Keratinocyte (primary cell): Measurements from ENCODE around the gene IL32. TPM values are rescaled to one million over a fixed set of nuclear protein-coding genes. Genes with fewer than 3 reads are reported as not detected.

Source experiments
- DNase-seq: peaks from one replicate; pipeline ENCODE4 v3.0.0-alpha.2; 2011; ENCODE audit warnings: low read depth, missing footprints, low spot score
- FAIRE-seq: peaks from 2 replicates; lab custom pipeline; 2011; peaks lifted over from hg19 to GRCh38; lab: Jason Lieb, UNC
- H2AFZ ChIP-seq: 2 replicates; pipeline ENCODE4 v1.6.0; 2012; ENCODE audit warnings: low read length, control low read depth, inconsistent platforms; ENCODE audit not compliant: control insufficient read depth
- H3K27ac ChIP-seq: 2 replicates; pipeline ENCODE4 v1.5.1; 2011; ENCODE audit warnings: low read length; ENCODE audit not compliant: control insufficient read depth, insufficient read depth
- H3K27me3 ChIP-seq: 3 replicates; pipeline ENCODE4 v1.6.0; 2011; ENCODE audit warnings: low read length; ENCODE audit not compliant: control insufficient read depth, insufficient read depth; ENCODE audit errors: extremely low read depth
- H3K36me3 ChIP-seq, 2 experiments: 2 replicates in 1 of 2; 3 replicates in 1 of 2; pipeline ENCODE4 v1.5.1; 2011; ENCODE audit warnings: low read length in 2 of 2, mild to moderate bottlenecking in 1 of 2; ENCODE audit not compliant: control insufficient read depth in 2 of 2, insufficient read depth in 2 of 2; ENCODE audit errors: extremely low read depth in 1 of 2
- H3K4me1 ChIP-seq: 3 replicates; pipeline ENCODE4 v1.5.1; 2011; ENCODE audit warnings: low read length; ENCODE audit not compliant: control insufficient read depth, insufficient read depth; ENCODE audit errors: extremely low read depth
- H3K4me2 ChIP-seq: 3 replicates; pipeline ENCODE4 v1.6.0; 2011; ENCODE audit warnings: low read depth, low read length; ENCODE audit not compliant: control insufficient read depth, insufficient read depth; ENCODE audit errors: extremely low read depth
- H3K4me3 ChIP-seq, 3 experiments: fragments of 200-600 bp in 1 of 3; sonication (generic) in 1 of 3; 2 replicates in 2 of 3; 3 replicates in 1 of 3; pipeline ENCODE4 v1.5.1; 2011 to 2016; ENCODE audit warnings: low read length in 3 of 3, mild to moderate bottlenecking in 3 of 3, control low read depth in 2 of 3, inconsistent platforms in 1 of 3, low read depth in 1 of 3, mixed read lengths in 1 of 3, mixed run types in 1 of 3, moderate library complexity in 1 of 3; ENCODE audit not compliant: control insufficient read depth in 2 of 3, insufficient read depth in 2 of 3; ENCODE audit errors: extremely low read depth in 1 of 3
- H3K79me2 ChIP-seq: 2 replicates; pipeline ENCODE4 v1.6.0; 2012; ENCODE audit warnings: low read length; ENCODE audit not compliant: control insufficient read depth, insufficient read depth
- H3K9ac ChIP-seq: 3 replicates; pipeline ENCODE4 v1.6.0; 2011; ENCODE audit warnings: low read length; ENCODE audit not compliant: control insufficient read depth, insufficient read depth; ENCODE audit errors: extremely low read depth
- H3K9me1 ChIP-seq: 3 replicates; pipeline ENCODE4 v1.6.0; 2011; ENCODE audit warnings: low read length; ENCODE audit not compliant: control insufficient read depth, insufficient read depth; ENCODE audit errors: extremely low read depth
- H3K9me3 ChIP-seq: 2 replicates; pipeline ENCODE4 v1.5.1; 2012; ENCODE audit warnings: low read depth, low read length; ENCODE audit not compliant: control insufficient read depth
- H4K20me1 ChIP-seq: 3 replicates; pipeline ENCODE4 v1.6.0; 2011; ENCODE audit warnings: low read length; ENCODE audit not compliant: control insufficient read depth, insufficient read depth; ENCODE audit errors: extremely low read depth
- EZH2 ChIP-seq: IDR thresholded peaks from one replicate; pipeline ENCODE4 v1.6.1; 2012; ENCODE audit warnings: inconsistent platforms, mild to moderate bottlenecking, low read length, moderate library complexity
- dilution Hi-C: fragments of 300-500 bp; cut with MboI; formaldehyde crosslinking; loops from one replicate; pipeline ENCODE4 v1.7.0; 2020; ENCODE audit warnings: low sequenced_read_pairs; ENCODE audit not compliant: extremely low pct_ligation_motif_present
- polyA plus RNA-seq, 5 experiments: library from polyadenylated mRNA; depleted of rRNA in 3 of 5; stranded (reverse) in 3 of 5; stranded (forward) in 1 of 5; unstranded in 1 of 5; fragments of >200 nt; gene quantifications; 1 replicate in 1 of 5; 2 replicates in 3 of 5; 3 replicates in 1 of 5; pipeline versions ENCODE4 v1.2.1 to v1.2.3, GENCODE V29; 2011 to 2012; ENCODE audit warnings: missing spikeins in 2 of 5, low read depth in 1 of 5, low replicate concordance in 1 of 5
- TF ChIP-seq, protein P1 (sequence below), 3 experiments: IDR thresholded peaks in 1 of 3; conservative IDR thresholded peaks in 1 of 3; optimal IDR thresholded peaks in 1 of 3; 2 replicates in 2 of 3; 3 replicates in 1 of 3; pipeline versions ENCODE3 to v1.5.1; 2011; ENCODE audit warnings: low read length in 3 of 3, mild to moderate bottlenecking in 3 of 3, moderate library complexity in 2 of 3, control low read depth in 1 of 3, inconsistent platforms in 1 of 3; ENCODE audit not compliant: insufficient read depth in 2 of 3; ENCODE audit errors: extremely low read depth in 1 of 3

Gene IL32
- polyA plus RNA-seq, 1 donor (not counting 4 experiments of a cell fraction or from before 2014, with no cell fraction given) = 0.28 TPM

DNA sequence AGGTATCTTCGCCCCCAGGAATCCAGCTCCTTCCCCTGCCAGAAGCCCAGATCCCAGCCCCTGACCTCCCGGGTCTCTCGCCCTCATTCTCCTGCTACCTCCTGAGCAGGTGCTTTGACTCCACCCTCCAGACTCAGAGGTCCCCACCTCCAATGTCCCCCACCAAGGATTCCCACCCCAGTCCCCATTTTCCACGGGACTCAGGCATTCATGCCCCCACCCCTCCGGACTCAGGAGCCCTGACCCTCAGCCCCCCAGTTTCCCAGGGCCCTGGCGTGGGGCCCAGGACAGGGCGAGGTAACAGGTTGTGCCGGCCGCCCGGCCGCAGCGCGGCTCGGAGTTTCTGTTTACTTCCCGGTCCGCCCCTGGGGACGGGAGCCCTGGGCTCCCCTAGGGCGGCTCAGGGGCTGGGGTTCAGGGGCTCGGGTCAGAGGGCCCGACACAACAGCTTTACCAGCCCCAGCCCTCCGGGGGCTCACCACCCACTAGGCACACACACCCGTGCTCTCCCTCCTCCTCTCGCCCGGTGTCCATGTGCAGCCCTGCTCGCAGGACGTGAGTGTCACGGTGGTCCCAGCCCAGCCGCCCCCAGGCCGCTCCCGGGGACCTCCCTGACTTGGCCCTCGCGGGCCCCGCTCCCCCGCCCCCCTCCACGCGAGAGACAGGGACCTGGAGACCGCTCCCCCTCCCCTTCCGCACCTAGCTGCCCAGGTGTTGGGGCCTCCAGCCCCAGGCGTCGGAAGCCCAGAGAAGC lies 29.3 kb upstream of the IL32 start:
- no peak for DNase-seq
- FAIRE-seq = no peak
- Histone ChIP-seq H2AFZ (peak overlapping the region; percentile 22), H3K36me3 (no peaks in the 10 kb centered on the region), H3K9ac (peak overlapping the region; percentile 28), H4K20me1 (no peaks in the 10 kb centered on the region), H3K4me3 (peak overlapping the region in 2 of 3 experiments; percentile 32 to 47), H3K9me1 (no peaks in the 10 kb centered on the region), H3K27ac (no peak overlapping the region), H3K4me2 (peak overlapping the region; percentile 60), H3K9me3 (no peaks in the 10 kb centered on the region), H3K27me3 (peaks cover 37% of the 10 kb centered on the region), H3K79me2 (no peaks in the 10 kb centered on the region), H3K4me1 (peaks cover 6% of the 10 kb centered on the region)
- dilution Hi-C loops = no loop called here
- TF ChIP-seq, protein P1, sequence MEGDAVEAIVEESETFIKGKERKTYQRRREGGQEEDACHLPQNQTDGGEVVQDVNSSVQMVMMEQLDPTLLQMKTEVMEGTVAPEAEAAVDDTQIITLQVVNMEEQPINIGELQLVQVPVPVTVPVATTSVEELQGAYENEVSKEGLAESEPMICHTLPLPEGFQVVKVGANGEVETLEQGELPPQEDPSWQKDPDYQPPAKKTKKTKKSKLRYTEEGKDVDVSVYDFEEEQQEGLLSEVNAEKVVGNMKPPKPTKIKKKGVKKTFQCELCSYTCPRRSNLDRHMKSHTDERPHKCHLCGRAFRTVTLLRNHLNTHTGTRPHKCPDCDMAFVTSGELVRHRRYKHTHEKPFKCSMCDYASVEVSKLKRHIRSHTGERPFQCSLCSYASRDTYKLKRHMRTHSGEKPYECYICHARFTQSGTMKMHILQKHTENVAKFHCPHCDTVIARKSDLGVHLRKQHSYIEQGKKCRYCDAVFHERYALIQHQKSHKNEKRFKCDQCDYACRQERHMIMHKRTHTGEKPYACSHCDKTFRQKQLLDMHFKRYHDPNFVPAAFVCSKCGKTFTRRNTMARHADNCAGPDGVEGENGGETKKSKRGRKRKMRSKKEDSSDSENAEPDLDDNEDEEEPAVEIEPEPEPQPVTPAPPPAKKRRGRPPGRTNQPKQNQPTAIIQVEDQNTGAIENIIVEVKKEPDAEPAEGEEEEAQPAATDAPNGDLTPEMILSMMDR (optimal IDR thresholded peaks at IDR 0.05 in 1 of 3, IDR thresholded peaks at IDR 0.05 in 1 of 3, conservative IDR thresholded peaks at IDR 0.05 in 1 of 3; ENCODE audit: extremely low read depth in 1 of 3, insufficient read depth in 2 of 3, low read length in 3 of 3) = no peak
- no peak for TF ChIP-seq EZH2

- Histone ChIP-seq H3K36me3 (no peaks in the 10 kb centered on the region), H2AFZ (peak within 1 kb of the TSS; percentile 22), H3K27ac (no peak within 1 kb of the TSS), H3K4me1 (peaks cover 6% of the 10 kb centered on the region), H3K27me3 (peaks cover 37% of the 10 kb centered on the region), H3K9me1 (no peaks in the 10 kb centered on the region), H4K20me1 (no peaks in the 10 kb centered on the region), H3K9ac (peak within 1 kb of the TSS; percentile 28), H3K4me2 (peak within 1 kb of the TSS; percentile 60), H3K9me3 (no peaks in the 10 kb centered on the region), H3K79me2 (no peaks in the 10 kb centered on the region), H3K4me3 (peak within 1 kb of the TSS in 2 of 3 experiments; percentile 32 to 47)
- dilution Hi-C loops = no loop called here
- no peak for DNase-seq
- TF ChIP-seq, protein P1 (optimal IDR thresholded peaks at IDR 0.05 in 1 of 3, IDR thresholded peaks at IDR 0.05 in 1 of 3, conservative IDR thresholded peaks at IDR 0.05 in 1 of 3; ENCODE audit: extremely low read depth in 1 of 3, insufficient read depth in 2 of 3, low read length in 3 of 3) = no peak
- TF ChIP-seq EZH2 = peak; percentile 61
- no peak for FAIRE-seq
Measured at GRCh38 chr16:3036726-3037315, 28.6 kb upstream of the IL32 start, which contains the start of gene BICDL2. Gene BICDL2, minus strand, starts transcription at chr16:3036944. Its CDS starts 1,448 bp downstream, at chr16:3035496.
